ENCODE data around the gene CCL25.
A peak's percentile ranks its signal among the peaks of the same experiment; 100 is the strongest.

CCL25 gene

DNA sequence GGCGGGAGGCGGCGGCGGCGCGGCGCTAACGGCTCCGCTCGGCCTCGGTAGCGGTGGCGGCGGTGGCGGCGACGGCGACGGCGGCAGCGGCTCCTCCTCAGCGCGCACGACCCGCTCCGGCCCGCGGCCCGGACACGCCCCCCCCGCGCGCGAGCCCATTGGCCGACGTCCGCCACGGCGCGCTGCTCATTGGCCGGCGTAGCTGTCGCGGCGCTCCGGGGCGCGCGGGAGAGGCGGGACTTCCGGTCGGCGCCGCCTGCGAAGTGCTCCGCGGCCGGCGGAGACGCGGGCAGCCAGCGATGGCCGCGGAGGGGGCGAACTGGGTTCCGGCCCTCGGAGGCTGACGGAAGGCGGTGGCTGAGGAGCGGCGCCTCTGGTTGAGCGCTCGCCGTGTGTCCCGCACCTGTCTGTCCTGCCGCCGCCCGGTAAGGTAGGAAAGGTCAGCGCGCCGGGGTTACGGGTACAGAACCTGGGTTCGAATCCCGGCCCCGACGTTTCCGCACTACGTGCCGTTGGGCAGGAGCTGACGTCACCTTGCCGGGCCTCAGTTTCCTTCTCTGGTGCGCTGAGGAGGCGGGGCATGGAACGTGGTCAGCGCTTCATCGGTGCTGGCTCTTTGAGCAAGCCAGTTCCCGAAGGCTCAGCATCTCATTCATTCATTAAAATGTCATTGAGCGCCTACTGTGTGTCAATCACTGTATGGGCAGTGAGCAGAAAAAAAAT, 46.9 kb upstream of the CCL25 start, which contains the start of gene ELAVL1 (continued):
- TF ChIP-seq, protein P1, sequence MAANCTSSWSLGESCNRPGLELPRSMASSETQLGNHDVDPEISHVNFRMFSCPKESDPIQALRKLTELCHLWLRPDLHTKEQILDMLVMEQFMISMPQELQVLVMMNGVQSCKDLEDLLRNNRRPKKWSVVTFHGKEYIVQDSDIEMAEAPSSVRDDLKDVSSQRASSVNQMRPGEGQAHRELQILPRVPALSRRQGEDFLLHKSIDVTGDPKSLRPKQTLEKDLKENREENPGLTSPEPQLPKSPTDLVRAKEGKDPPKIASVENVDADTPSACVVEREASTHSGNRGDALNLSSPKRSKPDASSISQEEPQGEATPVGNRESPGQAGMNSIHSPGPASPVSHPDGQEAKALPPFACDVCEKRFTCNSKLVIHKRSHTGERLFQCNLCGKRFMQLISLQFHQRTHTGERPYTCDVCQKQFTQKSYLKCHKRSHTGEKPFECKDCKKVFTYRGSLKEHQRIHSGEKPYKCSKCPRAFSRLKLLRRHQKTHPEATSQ (tag by site-specific recombination; IDR thresholded peaks at IDR 0.05) = peak; percentile 95
- TF ChIP-seq HOXC10 (CRISPR knock-in tag; IDR thresholded peaks at IDR 0.05) (no peak), ZNF48 (tag by site-specific recombination; IDR thresholded peaks at IDR 0.05) (no peak), PBX3 (CRISPR knock-in tag; IDR thresholded peaks at IDR 0.05) (peak; percentile 97), ZBTB20 (tag by site-specific recombination; IDR thresholded peaks at IDR 0.05) (peak; percentile 56; the same call in 1 of the 2 replicates), ZNF302 (tag by site-specific recombination; IDR thresholded peaks at IDR 0.05; ENCODE audit: low read depth) (no peak), ZNF121 (tag by site-specific recombination; IDR thresholded peaks at IDR 0.05) (no peak; the same call in 1 of the 2 replicates), ZNF18 (tag by site-specific recombination; IDR thresholded peaks at IDR 0.05) (no peak), ZNF623 (tag by site-specific recombination; IDR thresholded peaks at IDR 0.05) (no peak), GLI4 (tag by site-specific recombination; IDR thresholded peaks at IDR 0.05) (peak; percentile 72; the same call in 1 of the 2 replicates), ZNF416 (tag by site-specific recombination; IDR thresholded peaks at IDR 0.05) (no peak), ZNF202 (tag by site-specific recombination; IDR thresholded peaks at IDR 0.05; ENCODE audit: borderline replicate concordance) (no peak), ZNF350 (tag by site-specific recombination; IDR thresholded peaks at IDR 0.05) (no peak), ZNF558 (tag by site-specific recombination; IDR thresholded peaks at IDR 0.05) (no peak), SP7 (tag by site-specific recombination; IDR thresholded peaks at IDR 0.05) (peak; percentile 80), ZNF777 (tag by site-specific recombination; IDR thresholded peaks at IDR 0.05; ENCODE audit: borderline replicate concordance) (peak; percentile 75; the same call in 1 of the 2 replicates), ZBTB1 (tag by site-specific recombination; IDR thresholded peaks at IDR 0.05) (0 out of 2 replicates have a peak, but pooled peaks have one; percentile 36), TCF7L2 (IDR thresholded peaks at IDR 0.05; ENCODE audit: borderline replicate concordance, low read depth, low read length) (no peak), BCL11B (tag by site-specific recombination; IDR thresholded peaks at IDR 0.05; ENCODE audit: low read depth) (peak; percentile 85), ZFHX2 (tag by site-specific recombination; conservative IDR thresholded peaks at IDR 0.05) (peak; percentile 40), ZFP3 (tag by site-specific recombination; IDR thresholded peaks at IDR 0.05; ENCODE audit: low read depth) (no peak), ZSCAN16 (tag by site-specific recombination; IDR thresholded peaks at IDR 0.05) (no peak; the same call in 1 of the 2 replicates), ZNF24 (tag by site-specific recombination; IDR thresholded peaks at IDR 0.05) (peak; percentile 92), ZNF169 (tag by site-specific recombination; IDR thresholded peaks at IDR 0.05) (no peak), ZNF174 (tag by site-specific recombination; IDR thresholded peaks at IDR 0.05) (no peak), ZNF248 (tag by site-specific recombination; IDR thresholded peaks at IDR 0.05) (no peak), ZBTB7A (tag by site-specific recombination; IDR thresholded peaks at IDR 0.05; ENCODE audit: low read depth) (peak; percentile 75; the same call in 1 of the 2 replicates), ZNF391 (tag by site-specific recombination; IDR thresholded peaks at IDR 0.05; ENCODE audit: borderline replicate concordance, low read depth) (peak; percentile 91; the same call in 1 of the 2 replicates)
- TF ChIP-seq, protein P2, sequence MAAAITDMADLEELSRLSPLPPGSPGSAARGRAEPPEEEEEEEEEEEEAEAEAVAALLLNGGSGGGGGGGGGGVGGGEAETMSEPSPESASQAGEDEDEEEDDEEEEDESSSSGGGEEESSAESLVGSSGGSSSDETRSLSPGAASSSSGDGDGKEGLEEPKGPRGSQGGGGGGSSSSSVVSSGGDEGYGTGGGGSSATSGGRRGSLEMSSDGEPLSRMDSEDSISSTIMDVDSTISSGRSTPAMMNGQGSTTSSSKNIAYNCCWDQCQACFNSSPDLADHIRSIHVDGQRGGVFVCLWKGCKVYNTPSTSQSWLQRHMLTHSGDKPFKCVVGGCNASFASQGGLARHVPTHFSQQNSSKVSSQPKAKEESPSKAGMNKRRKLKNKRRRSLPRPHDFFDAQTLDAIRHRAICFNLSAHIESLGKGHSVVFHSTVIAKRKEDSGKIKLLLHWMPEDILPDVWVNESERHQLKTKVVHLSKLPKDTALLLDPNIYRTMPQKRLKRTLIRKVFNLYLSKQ (tag by site-specific recombination; IDR thresholded peaks at IDR 0.05; ENCODE audit: borderline replicate concordance) = no peak
- TF ChIP-seq, protein P3, sequence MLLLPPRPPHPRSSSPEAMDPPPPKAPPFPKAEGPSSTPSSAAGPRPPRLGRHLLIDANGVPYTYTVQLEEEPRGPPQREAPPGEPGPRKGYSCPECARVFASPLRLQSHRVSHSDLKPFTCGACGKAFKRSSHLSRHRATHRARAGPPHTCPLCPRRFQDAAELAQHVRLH (tag by site-specific recombination; IDR thresholded peaks at IDR 0.05) = peak; percentile 91
- TF ChIP-seq, protein P4, sequence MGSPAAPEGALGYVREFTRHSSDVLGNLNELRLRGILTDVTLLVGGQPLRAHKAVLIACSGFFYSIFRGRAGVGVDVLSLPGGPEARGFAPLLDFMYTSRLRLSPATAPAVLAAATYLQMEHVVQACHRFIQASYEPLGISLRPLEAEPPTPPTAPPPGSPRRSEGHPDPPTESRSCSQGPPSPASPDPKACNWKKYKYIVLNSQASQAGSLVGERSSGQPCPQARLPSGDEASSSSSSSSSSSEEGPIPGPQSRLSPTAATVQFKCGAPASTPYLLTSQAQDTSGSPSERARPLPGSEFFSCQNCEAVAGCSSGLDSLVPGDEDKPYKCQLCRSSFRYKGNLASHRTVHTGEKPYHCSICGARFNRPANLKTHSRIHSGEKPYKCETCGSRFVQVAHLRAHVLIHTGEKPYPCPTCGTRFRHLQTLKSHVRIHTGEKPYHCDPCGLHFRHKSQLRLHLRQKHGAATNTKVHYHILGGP (tag by site-specific recombination; IDR thresholded peaks at IDR 0.05) = no peak

Measured in HEK293 (cell line).